Neural progenitor cell (in vitro differentiated cells): Measurements from ENCODE around the gene BFSP1.

Source experiments
- EZH2 ChIP-seq: fragments of 200-600 bp; sonication (generic); IDR thresholded peaks from 2 replicates; pipeline ENCODE4 v1.6.1; 2017; ENCODE audit warnings: antibody characterized with exemption, mild to moderate bottlenecking, moderate library complexity
- EZH2phosphoT487 ChIP-seq: fragments of 200-600 bp; sonication (generic); IDR thresholded peaks from 2 replicates; pipeline ENCODE4 v1.6.1; 2017; ENCODE audit warnings: antibody characterized with exemption
- TF ChIP-seq, protein P1 (sequence below): fragments of 200-600 bp; sonication (generic); IDR thresholded peaks from 2 replicates; pipeline ENCODE4 v1.5.1; 2017; ENCODE audit warnings: antibody characterized with exemption, mild to moderate bottlenecking

DNA sequence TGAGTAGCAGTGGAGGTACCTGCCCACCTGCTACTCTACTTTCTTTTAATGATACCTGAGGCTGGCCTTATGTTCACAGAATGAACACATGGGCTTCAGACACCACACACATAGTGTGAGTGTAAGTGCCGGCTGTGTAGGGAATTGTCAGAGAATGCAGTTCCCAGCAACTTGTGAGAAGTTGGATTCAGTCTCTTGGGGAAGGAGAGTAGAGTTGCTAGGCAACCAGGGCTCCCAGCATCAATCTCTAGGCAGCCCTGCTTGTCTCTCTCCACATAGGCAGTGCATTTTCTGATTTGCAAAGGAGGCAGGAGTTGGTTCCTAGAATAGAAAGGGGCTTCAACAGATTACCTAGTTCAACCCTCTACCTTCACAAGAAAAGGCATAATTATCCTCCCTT lies 74.1 kb downstream of the BFSP1 start:
- TF ChIP-seq, protein P1, sequence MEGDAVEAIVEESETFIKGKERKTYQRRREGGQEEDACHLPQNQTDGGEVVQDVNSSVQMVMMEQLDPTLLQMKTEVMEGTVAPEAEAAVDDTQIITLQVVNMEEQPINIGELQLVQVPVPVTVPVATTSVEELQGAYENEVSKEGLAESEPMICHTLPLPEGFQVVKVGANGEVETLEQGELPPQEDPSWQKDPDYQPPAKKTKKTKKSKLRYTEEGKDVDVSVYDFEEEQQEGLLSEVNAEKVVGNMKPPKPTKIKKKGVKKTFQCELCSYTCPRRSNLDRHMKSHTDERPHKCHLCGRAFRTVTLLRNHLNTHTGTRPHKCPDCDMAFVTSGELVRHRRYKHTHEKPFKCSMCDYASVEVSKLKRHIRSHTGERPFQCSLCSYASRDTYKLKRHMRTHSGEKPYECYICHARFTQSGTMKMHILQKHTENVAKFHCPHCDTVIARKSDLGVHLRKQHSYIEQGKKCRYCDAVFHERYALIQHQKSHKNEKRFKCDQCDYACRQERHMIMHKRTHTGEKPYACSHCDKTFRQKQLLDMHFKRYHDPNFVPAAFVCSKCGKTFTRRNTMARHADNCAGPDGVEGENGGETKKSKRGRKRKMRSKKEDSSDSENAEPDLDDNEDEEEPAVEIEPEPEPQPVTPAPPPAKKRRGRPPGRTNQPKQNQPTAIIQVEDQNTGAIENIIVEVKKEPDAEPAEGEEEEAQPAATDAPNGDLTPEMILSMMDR, result no peak
- TF ChIP-seq EZH2phosphoT487 (no peak), EZH2 (no peak)
